Mucosa of rectum (tissue), 2 donors: Measurements from ENCODE around the gene SLC7A7.
A peak's percentile ranks its signal among the peaks of the same experiment; 100 is the strongest.

Experiments
- H3K27ac ChIP-seq, 2 donors: one replicate each; pipeline ENCODE4 v1.7.0; 2013; ENCODE audit warnings: inconsistent platforms in 2 of 2, low read depth in 2 of 2, low read length in 2 of 2
- H3K27me3 ChIP-seq, 2 donors: one replicate each; pipeline ENCODE4 v1.7.0; 2013; ENCODE audit warnings: low read length in 2 of 2; ENCODE audit not compliant: control insufficient read depth in 2 of 2, insufficient read depth in 2 of 2
- H3K36me3 ChIP-seq, 2 donors: one replicate each; pipeline ENCODE4 v1.7.0; 2013; ENCODE audit warnings: low read length in 2 of 2; ENCODE audit not compliant: control insufficient read depth in 2 of 2, insufficient read depth in 2 of 2
- H3K4me1 ChIP-seq, 2 donors: one replicate each; pipeline ENCODE4 v1.7.0; 2013; ENCODE audit warnings: low read length in 2 of 2, mild to moderate bottlenecking in 1 of 2; ENCODE audit not compliant: control insufficient read depth in 2 of 2, insufficient read depth in 2 of 2
- H3K4me3 ChIP-seq, 2 donors: one replicate each; pipeline ENCODE4 v1.7.0; 2013; ENCODE audit warnings: low read length in 2 of 2
- H3K9ac ChIP-seq, 2 donors: one replicate each; pipeline ENCODE4 v1.7.0; 2013; ENCODE audit warnings: low read length in 2 of 2, low read depth in 1 of 2, mild to moderate bottlenecking in 1 of 2
- H3K9me3 ChIP-seq, 2 donors: one replicate each; pipeline ENCODE4 v1.7.0; 2013; ENCODE audit warnings: low read length in 2 of 2; ENCODE audit not compliant: control insufficient read depth in 2 of 2
- donor health status: healthy.
- donor health status: Normal muscosa, but diverticular disease.

Gene SLC7A7

GRCh38 chr14:22821193-22822015 lies 6.2 kb upstream of the SLC7A7 start:
- Histone ChIP-seq H3K36me3 (no peaks in the 10 kb centered on the region), H3K9ac (no peak overlapping the region), H3K9me3 (no peaks in the 10 kb centered on the region), H3K4me1 (peaks cover 15% of the 10 kb centered on the region in 2 donors), H3K27me3 (no peaks in the 10 kb centered on the region), H3K27ac (no peak overlapping the region), H3K4me3 (no peak overlapping the region)

- Histone ChIP-seq H3K36me3 (no peaks in the 10 kb centered on the region), H3K9me3 (no peaks in the 10 kb centered on the region), H3K4me1 (peaks cover 15% of the 10 kb centered on the region in 2 donors), H3K27me3 (no peaks in the 10 kb centered on the region), H3K9ac (no peak overlapping the region), H3K27ac (no peak overlapping the region), H3K4me3 (no peak overlapping the region)
Measured at GRCh38 chr14:22820731-22821130, 5.5 kb upstream of the SLC7A7 start.

GRCh38 chr14:22819151-22819988 lies 4.1 kb upstream of the SLC7A7 start:
- H3K4me3 ChIP-seq, result peak overlapping the region; percentile 32 to 66
- H3K9me3 ChIP-seq, result no peaks in the 10 kb centered on the region
- H3K36me3 ChIP-seq, result no peaks in the 10 kb centered on the region
- peak overlapping the region; percentile 29 to 52 for H3K9ac ChIP-seq
- H3K27ac ChIP-seq, result peak overlapping the region; percentile 73 to 82
- H3K4me1 ChIP-seq, result peaks cover 20 to 25% of the 10 kb centered on the region in 2 donors
- no peaks in the 10 kb centered on the region for H3K27me3 ChIP-seq

- Histone ChIP-seq H3K27ac (peak overlapping the region in 1 of 2 donors; percentile 49), H3K4me3 (peak overlapping the region in 1 of 2 donors; percentile 61), H3K27me3 (no peaks in the 10 kb centered on the region), H3K9ac (no peak overlapping the region), H3K4me1 (peaks cover 9 to 11% of the 10 kb centered on the region in 2 donors), H3K36me3 (no peaks in the 10 kb centered on the region), H3K9me3 (no peaks in the 10 kb centered on the region)
Measured at GRCh38 chr14:22814373-22814772, 862 bp downstream of the SLC7A7 start.

- Histone ChIP-seq H3K36me3 (no peaks in the 10 kb centered on the region), H3K9ac (no peak overlapping the region)
Measured at GRCh38 chr14:22813145-22813544, 2.1 kb downstream of the SLC7A7 start.

GRCh38 chr14:22812744-22813143 lies 2.5 kb downstream of the SLC7A7 start:
- Histone ChIP-seq H3K9ac (no peak overlapping the region), H3K4me1 (peaks cover 5 to 10% of the 10 kb centered on the region in 2 donors), H3K27me3 (no peaks in the 10 kb centered on the region), H3K36me3 (no peaks in the 10 kb centered on the region), H3K27ac (no peak overlapping the region), H3K4me3 (peak overlapping the region in 1 of 2 donors; percentile 31), H3K9me3 (no peaks in the 10 kb centered on the region)

More at GRCh38 chr14:22813145-22813544, 2.1 kb downstream of the SLC7A7 start:
- H3K9me3 ChIP-seq, result no peaks in the 10 kb centered on the region
- no peak overlapping the region for H3K27ac ChIP-seq
- peaks cover 5 to 10% of the 10 kb centered on the region in 2 donors for H3K4me1 ChIP-seq
- no peaks in the 10 kb centered on the region for H3K27me3 ChIP-seq
- no peak overlapping the region for H3K4me3 ChIP-seq

GRCh38 chr14:22811722-22812121 lies 3.5 kb downstream of the SLC7A7 start:
- no peak overlapping the region for H3K9ac ChIP-seq
- H3K4me3 ChIP-seq, result no peak overlapping the region
- no peak overlapping the region for H3K27ac ChIP-seq
- H3K27me3 ChIP-seq, result no peaks in the 10 kb centered on the region
- no peaks in the 10 kb centered on the region for H3K9me3 ChIP-seq
- H3K36me3 ChIP-seq, result no peaks in the 10 kb centered on the region
- peaks cover 5 to 12% of the 10 kb centered on the region in 2 donors for H3K4me1 ChIP-seq

- no peak overlapping the region for H3K4me3 ChIP-seq
- H3K36me3 ChIP-seq, result no peaks in the 10 kb centered on the region
- no peaks in the 10 kb centered on the region for H3K9me3 ChIP-seq
- H3K9ac ChIP-seq, result no peak overlapping the region
- peaks cover 0 to 2% of the 10 kb centered on the region in 2 donors for H3K4me1 ChIP-seq
- H3K27me3 ChIP-seq, result no peaks in the 10 kb centered on the region
- no peak overlapping the region for H3K27ac ChIP-seq
Measured at GRCh38 chr14:22808388-22809209, 6.6 kb downstream of the SLC7A7 start.

- H3K4me3 ChIP-seq, result no peak overlapping the region
- H3K9me3 ChIP-seq, result no peaks in the 10 kb centered on the region
- no peaks in the 10 kb centered on the region for H3K27me3 ChIP-seq
- peaks cover 0 to 2% of the 10 kb centered on the region in 2 donors for H3K4me1 ChIP-seq
- H3K27ac ChIP-seq, result no peak overlapping the region
- H3K36me3 ChIP-seq, result no peaks in the 10 kb centered on the region
- H3K9ac ChIP-seq, result no peak overlapping the region
Measured at GRCh38 chr14:22807432-22808087, 7.7 kb downstream of the SLC7A7 start.
